Smooth muscle cell (in vitro differentiated cells): ENCODE results near the gene PDLIM7. TPM values are rescaled to one million over a fixed set of nuclear protein-coding genes. Genes with fewer than 3 reads are reported as not detected.

Experiments
- DNase-seq: peaks from one replicate; lab custom pipeline; 2025; ENCODE audit not compliant: unreplicated experiment; lab: John Stamatoyannopoulos, UW
- H2AFZ ChIP-seq: fragments of 200-600 bp; sonication (generic); 2 replicates; pipeline ENCODE4 v1.6.0; 2016; ENCODE audit warnings: antibody characterized with exemption, low read depth, mild to moderate bottlenecking
- H3F3A ChIP-seq: fragments of 200-600 bp; sonication (generic); 2 replicates; pipeline ENCODE4 v1.6.0; 2017; ENCODE audit warnings: antibody characterized with exemption, low read depth
- H3K27ac ChIP-seq: fragments of 200-600 bp; sonication (generic); 2 replicates; pipeline ENCODE4 v1.5.1; 2016; ENCODE audit warnings: low read depth, mild to moderate bottlenecking
- H3K27me3 ChIP-seq: fragments of 200-600 bp; sonication (generic); 2 replicates; pipeline ENCODE4 v1.6.1; 2016; ENCODE audit warnings: low read depth, mild to moderate bottlenecking
- H3K36me3 ChIP-seq: fragments of 200-600 bp; sonication (generic); 2 replicates; pipeline ENCODE4 v1.5.1; 2016; ENCODE audit warnings: low read depth
- H3K4me1 ChIP-seq: fragments of 200-600 bp; sonication (generic); 2 replicates; pipeline ENCODE4 v1.5.1; 2016; ENCODE audit warnings: low read depth
- H3K4me2 ChIP-seq: fragments of 200-600 bp; sonication (generic); 2 replicates; pipeline ENCODE4 v1.6.0; 2016; ENCODE audit warnings: mild to moderate bottlenecking
- H3K4me3 ChIP-seq: fragments of 200-600 bp; sonication (generic); 2 replicates; pipeline ENCODE4 v1.5.1; 2016; ENCODE audit warnings: mild to moderate bottlenecking
- H3K79me2 ChIP-seq: fragments of 200-600 bp; sonication (generic); 2 replicates; pipeline ENCODE4 v1.6.0; 2016; ENCODE audit warnings: low read depth, mild to moderate bottlenecking
- H3K9ac ChIP-seq: fragments of 200-600 bp; sonication (generic); 2 replicates; pipeline ENCODE4 v1.6.0; 2016; ENCODE audit warnings: low read depth
- H3K9me3 ChIP-seq: fragments of 200-600 bp; sonication (generic); replicated peaks from 2 replicates; pipeline ENCODE4 v1.5.1; 2016; ENCODE audit warnings: low read depth
- H4K20me1 ChIP-seq: fragments of 200-600 bp; sonication (generic); 2 replicates; pipeline ENCODE4 v1.6.0; 2016; ENCODE audit warnings: low read depth
- CTCF ChIP-seq: fragments of 200-600 bp; sonication (generic); IDR thresholded peaks from 2 replicates; pipeline ENCODE4 v1.5.1; 2017; ENCODE audit warnings: borderline replicate concordance, mild to moderate bottlenecking, antibody characterized with exemption; ENCODE audit not compliant: insufficient read depth, poor library complexity, severe bottlenecking
- WGBS: methylation state at CpG from one replicate; pipeline ENCODE4 v1.1.7; 2016; ENCODE audit warnings: low lambda C conversion rate; 5-methylcytosine and 5-hydroxymethylcytosine counted together
- polyA plus RNA-seq: library from polyadenylated mRNA; unstranded; fragments of >200 nt; fragmentation: Nextera tagmentation; extraction: Ambion mirVana; gene quantifications from 2 replicates; pipeline ENCODE4 v1.2.1, GENCODE V29; 2016
- total RNA-seq: library from RNA; depleted of rRNA; stranded (reverse); fragments of >200 nt; gene quantifications from 2 replicates; pipeline ENCODE4 v1.2.3, GENCODE V29; 2014

PDLIM7 gene
- total and polyA plus RNA-seq, 2 experiments from 2014 or later = 235 to 511 TPM

- Histone ChIP-seq H3K4me2 (no peak overlapping the region), H3K27me3 (no peaks in the 10 kb centered on the region), H3K27ac (no peak overlapping the region), H3K9ac (no peak overlapping the region), H2AFZ (no peak overlapping the region), H3K4me1 (no peaks in the 10 kb centered on the region), H4K20me1 (no peaks in the 10 kb centered on the region), H3K36me3 (no peaks in the 10 kb centered on the region), H3K4me3 (no peak overlapping the region), H3K9me3 (no peaks in the 10 kb centered on the region), H3F3A (no peaks in the 10 kb centered on the region), H3K79me2 (no peaks in the 10 kb centered on the region)
- WGBS = 96% methylated on average over 20 of the region's 20 CpGs
- no peak for TF ChIP-seq CTCF
- no peak for DNase-seq
Measured at GRCh38 chr5:177434942-177435738, 62.3 kb downstream of the PDLIM7 start.

GRCh38 chr5:177434437-177434836 is 63.0 kb downstream of the PDLIM7 start:
- no peak overlapping the region for H3K9ac ChIP-seq
- no peaks in the 10 kb centered on the region for H3K9me3 ChIP-seq
- peaks cover 4% of the 10 kb centered on the region for H4K20me1 ChIP-seq
- H3K4me2 ChIP-seq = no peak overlapping the region
- no peaks in the 10 kb centered on the region for H3F3A ChIP-seq
- H3K27ac ChIP-seq = no peak overlapping the region
- no peak overlapping the region for H3K4me3 ChIP-seq
- no peaks in the 10 kb centered on the region for H3K36me3 ChIP-seq
- DNase-seq = no peak
- H2AFZ ChIP-seq = no peak overlapping the region
- no peak for TF ChIP-seq CTCF
- 98% methylated on average over 8 of the region's 8 CpGs for WGBS
- no peaks in the 10 kb centered on the region for H3K27me3 ChIP-seq
- no peaks in the 10 kb centered on the region for H3K79me2 ChIP-seq
- no peaks in the 10 kb centered on the region for H3K4me1 ChIP-seq

- H2AFZ ChIP-seq = no peak overlapping the region
- H4K20me1 ChIP-seq = peaks cover 11% of the 10 kb centered on the region
- H3K9me3 ChIP-seq = no peaks in the 10 kb centered on the region
- no peak overlapping the region for H3K9ac ChIP-seq
- no peaks in the 10 kb centered on the region for H3K4me1 ChIP-seq
- WGBS = 98% methylated on average over 28 of the region's 29 CpGs
- no peak for TF ChIP-seq CTCF
- no peak overlapping the region for H3K4me3 ChIP-seq
- H3K79me2 ChIP-seq = peaks cover under 1% of the 10 kb centered on the region
- no peak for DNase-seq
- H3K27ac ChIP-seq = no peak overlapping the region
- H3K27me3 ChIP-seq = no peaks in the 10 kb centered on the region
- H3F3A ChIP-seq = no peaks in the 10 kb centered on the region
- H3K4me2 ChIP-seq = no peak overlapping the region
- H3K36me3 ChIP-seq = no peaks in the 10 kb centered on the region
Measured at GRCh38 chr5:177433658-177434217, 63.7 kb downstream of the PDLIM7 start.

Other genes starting within 250 kb of the PDLIM7 start
- 15.3 and 41.8 TPM in 2 replicates for gene RAB24, start 193.9 kb downstream of the PDLIM7 start, total RNA-seq
- gene RAB24, start 193.9 kb downstream of the PDLIM7 start, polyA plus RNA-seq = 46.4 and 49.5 TPM in 2 replicates
- gene PRELID1, start 193.8 kb downstream of the PDLIM7 start, total RNA-seq = 132 and 197 TPM in 2 replicates
- 264 and 268 TPM in 2 replicates for gene PRELID1, start 193.8 kb downstream of the PDLIM7 start, polyA plus RNA-seq
- 8.6 and 16.9 TPM in 2 replicates for gene MXD3, start 185.7 kb downstream of the PDLIM7 start, total RNA-seq
- 14.9 and 15.6 TPM in 2 replicates for gene MXD3, start 185.7 kb downstream of the PDLIM7 start, polyA plus RNA-seq
- gene LMAN2, start 145.9 kb downstream of the PDLIM7 start, total RNA-seq = 178 and 241 TPM in 2 replicates
- 236 and 253 TPM in 2 replicates for gene LMAN2, start 145.9 kb downstream of the PDLIM7 start, polyA plus RNA-seq
- 6.0 and 38.5 TPM in 2 replicates for gene RGS14, start 139.7 kb downstream of the PDLIM7 start, total RNA-seq
- gene RGS14, start 139.7 kb downstream of the PDLIM7 start, polyA plus RNA-seq = 23.3 and 23.8 TPM in 2 replicates
- gene SLC34A1, start 113.2 kb downstream of the PDLIM7 start, total RNA-seq = not detected in 2 replicates
- not detected in 2 replicates for gene SLC34A1, start 113.2 kb downstream of the PDLIM7 start, polyA plus RNA-seq
- gene PFN3, start 96.9 kb downstream of the PDLIM7 start, total RNA-seq = not detected in 2 replicates
- not detected in 2 replicates for gene PFN3, start 96.9 kb downstream of the PDLIM7 start, polyA plus RNA-seq
- 1.8 and 3.6 TPM in 2 replicates for gene F12, start 88.0 kb downstream of the PDLIM7 start, total RNA-seq
- gene F12, start 88.0 kb downstream of the PDLIM7 start, polyA plus RNA-seq = 10.4 and 15.0 TPM in 2 replicates
- gene GRK6, start 70.9 kb downstream of the PDLIM7 start, total RNA-seq = 13.3 and 20.8 TPM in 2 replicates
- gene GRK6, start 70.9 kb downstream of the PDLIM7 start, polyA plus RNA-seq = 28.5 and 33.8 TPM in 2 replicates
- gene PRR7, start 50.8 kb downstream of the PDLIM7 start, total RNA-seq = 6.5 and 6.7 TPM in 2 replicates
- gene PRR7, start 50.8 kb downstream of the PDLIM7 start, polyA plus RNA-seq = 31.9 and 33.6 TPM in 2 replicates
- gene DBN1, start 24.0 kb downstream of the PDLIM7 start, total RNA-seq = 116 and 121 TPM in 2 replicates
- 194 and 202 TPM in 2 replicates for gene DBN1, start 24.0 kb downstream of the PDLIM7 start, polyA plus RNA-seq
- 0.58 and 1.5 TPM in 2 replicates for gene DOK3, start 12.2 kb upstream of the PDLIM7 start, total RNA-seq
- 1.4 and 3.5 TPM in 2 replicates for gene DOK3, start 12.2 kb upstream of the PDLIM7 start, polyA plus RNA-seq
- gene DDX41, start 19.4 kb upstream of the PDLIM7 start, total RNA-seq = 77.2 and 90.0 TPM in 2 replicates
- 72.5 and 80.4 TPM in 2 replicates for gene DDX41, start 19.4 kb upstream of the PDLIM7 start, polyA plus RNA-seq
- gene FAM193B, start 57.0 kb upstream of the PDLIM7 start, total RNA-seq = 28.3 and 36.5 TPM in 2 replicates
- 42.8 and 58.2 TPM in 2 replicates for gene FAM193B, start 57.0 kb upstream of the PDLIM7 start, polyA plus RNA-seq
- 211 and 224 TPM in 2 replicates for gene TMED9, start 94.6 kb upstream of the PDLIM7 start, total RNA-seq
- gene TMED9, start 94.6 kb upstream of the PDLIM7 start, polyA plus RNA-seq = 611 and 662 TPM in 2 replicates
- gene B4GALT7, start 102.5 kb upstream of the PDLIM7 start, total RNA-seq = 34.6 and 41.5 TPM in 2 replicates
- 55.8 and 72.8 TPM in 2 replicates for gene B4GALT7, start 102.5 kb upstream of the PDLIM7 start, polyA plus RNA-seq